HepG2 (cell line): Measurements from ENCODE around the gene ABCB4. TPM values are rescaled to one million over a fixed set of nuclear protein-coding genes. Genes with fewer than 3 reads are reported as not detected.

Experiments used
- CREB1 ChIP-seq, 2 experiments: fragments of 450-650 bp in 1 of 2; IDR thresholded peaks; 2 replicates each; pipeline ENCODE4 v1.6.1; 2016 to 2017; ENCODE audit warnings: control low read depth in 1 of 2, mild to moderate bottlenecking in 1 of 2, missing compliant biosample characterization in 1 of 2, missing genetic modification characterization in 1 of 2
- EP300 ChIP-seq, 3 experiments: sonication (generic) in 1 of 3; formaldehyde crosslinking in 1 of 3; IDR thresholded peaks; 2 replicates each; pipeline versions ENCODE4 v1.5.1 to v1.6.1; 2011 to 2020; ENCODE audit warnings: low read depth in 2 of 3, low read length in 2 of 3, borderline replicate concordance in 1 of 3, improper control_type of control experiment in 1 of 3, mild to moderate bottlenecking in 1 of 3, missing genetic modification reagents in 1 of 3, moderate library complexity in 1 of 3
- HOXA5 ChIP-seq: sonication (generic); formaldehyde crosslinking; IDR thresholded peaks from 2 replicates; pipeline ENCODE4 v1.4.0; 2020; ENCODE audit warnings: missing genetic modification reagents
- KDM4B ChIP-seq: sonication (generic); formaldehyde crosslinking; IDR thresholded peaks from 2 replicates; pipeline ENCODE4 v1.4.0; 2020; ENCODE audit warnings: missing genetic modification reagents
- MYNN ChIP-seq: sonication (generic); formaldehyde crosslinking; IDR thresholded peaks from 2 replicates; pipeline ENCODE4 v1.4.0; 2020; ENCODE audit warnings: mild to moderate bottlenecking, low read depth, missing genetic modification reagents
- PHF8 ChIP-seq: sonication (generic); formaldehyde crosslinking; IDR thresholded peaks from 2 replicates; pipeline ENCODE4 v1.5.0; 2020; ENCODE audit warnings: missing genetic modification reagents
- PITX1 ChIP-seq: sonication (generic); formaldehyde crosslinking; IDR thresholded peaks from 2 replicates; pipeline ENCODE4 v1.5.1; 2020; ENCODE audit warnings: mild to moderate bottlenecking, missing genetic modification reagents
- RCOR2 ChIP-seq: IDR thresholded peaks from 2 replicates; pipeline ENCODE4 v1.6.1; 2016; ENCODE audit warnings: missing biosample characterization, missing genetic modification reagents
- ZNF143 ChIP-seq: sonication (generic); formaldehyde crosslinking; IDR thresholded peaks from 2 replicates; pipeline ENCODE4 v1.4.0; 2020; ENCODE audit warnings: missing genetic modification reagents
- ZNF790 ChIP-seq: sonication (generic); formaldehyde crosslinking; IDR thresholded peaks from 2 replicates; pipeline ENCODE4 v1.8.0; 2022; ENCODE audit warnings: missing genetic modification reagents, mild to moderate bottlenecking, borderline replicate concordance
- polyA plus RNA-seq, 8 experiments: library from polyadenylated mRNA; depleted of rRNA in 3 of 8; stranded (reverse) in 7 of 8; unstranded in 1 of 8; fragments of >200 nt; fragmentation: Illumina TruSeq in 4 of 8; extraction: Trizol in 4 of 8; gene quantifications; 2 replicates each; pipeline versions ENCODE4 v1.2.1 to v1.2.3, GENCODE V29; 2011 to 2016; ENCODE audit warnings: low read depth in 4 of 8, missing spikeins in 1 of 8, mixed read lengths in 1 of 8; ENCODE audit not compliant: insufficient read depth in 1 of 8
- total RNA-seq, 5 experiments: library from RNA; depleted of rRNA; stranded (reverse); fragments of >200 nt; fragmentation: Illumina TruSeq; extraction: Trizol; gene quantifications; 2 replicates each; pipeline ENCODE4 v1.2.3, GENCODE V29; 2016; ENCODE audit warnings: low read depth in 1 of 5
- TF ChIP-seq, protein P1 (sequence below): sonication (generic); formaldehyde crosslinking; IDR thresholded peaks from 2 replicates; pipeline ENCODE4 v1.4.0; 2020; ENCODE audit warnings: mild to moderate bottlenecking, missing genetic modification reagents, borderline replicate concordance
- TF ChIP-seq, protein P2 (sequence below): sonication (generic); formaldehyde crosslinking; IDR thresholded peaks from 2 replicates; pipeline ENCODE4 v1.5.0; 2020; ENCODE audit warnings: mild to moderate bottlenecking, low read depth, missing genetic modification reagents, borderline replicate concordance
- TF ChIP-seq, protein P3 (sequence below): sonication (generic); formaldehyde crosslinking; IDR thresholded peaks from 2 replicates; pipeline ENCODE4 v1.8.1; 2023; ENCODE audit warnings: missing genetic modification reagents, mild to moderate bottlenecking, borderline replicate concordance
- TF ChIP-seq, protein P4 (sequence below): sonication (generic); formaldehyde crosslinking; IDR thresholded peaks from 2 replicates; pipeline ENCODE4 v1.5.0; 2020; ENCODE audit warnings: mild to moderate bottlenecking, missing genetic modification reagents
- TF ChIP-seq, protein P5 (sequence below): sonication (generic); formaldehyde crosslinking; IDR thresholded peaks from 2 replicates; pipeline ENCODE4 v1.5.0; 2020; ENCODE audit warnings: missing genetic modification reagents
- TF ChIP-seq, protein P6 (sequence below): IDR thresholded peaks from 2 replicates; pipeline ENCODE4 v1.6.1; 2016; ENCODE audit warnings: missing compliant biosample characterization, missing genetic modification reagents, borderline replicate concordance
- TF ChIP-seq, protein P7 (sequence below): sonication (generic); formaldehyde crosslinking; IDR thresholded peaks from 2 replicates; pipeline ENCODE4 v1.5.0; 2020; ENCODE audit warnings: mild to moderate bottlenecking, missing genetic modification reagents

ABCB4 gene
- total and polyA plus RNA-seq, 2 of the 13 experiments (the other 11 are each of a cell fraction or from before 2014, with no cell fraction given) = 18.0 to 32.4 TPM

DNA sequence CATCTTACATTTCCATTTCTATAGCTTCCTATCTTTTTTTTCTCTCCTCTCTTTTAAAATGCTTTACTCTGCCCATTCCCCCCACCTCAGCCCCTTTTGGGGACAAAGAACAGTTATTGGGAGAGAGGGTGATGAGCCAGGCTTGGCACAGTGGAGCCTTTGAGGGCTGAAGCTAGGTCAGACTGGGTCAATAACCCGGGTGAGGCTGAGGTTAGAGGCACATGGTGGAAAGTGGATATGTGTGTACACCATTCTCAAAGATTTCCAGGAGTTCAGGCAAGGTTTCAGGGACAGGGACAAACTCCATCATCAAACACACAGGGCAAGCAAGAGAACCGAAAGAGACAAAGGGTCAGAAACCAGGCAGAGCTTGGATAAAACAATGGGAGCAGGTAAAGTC is 11.5 kb downstream of the ABCB4 start (continued):
- TF ChIP-seq, protein P1, sequence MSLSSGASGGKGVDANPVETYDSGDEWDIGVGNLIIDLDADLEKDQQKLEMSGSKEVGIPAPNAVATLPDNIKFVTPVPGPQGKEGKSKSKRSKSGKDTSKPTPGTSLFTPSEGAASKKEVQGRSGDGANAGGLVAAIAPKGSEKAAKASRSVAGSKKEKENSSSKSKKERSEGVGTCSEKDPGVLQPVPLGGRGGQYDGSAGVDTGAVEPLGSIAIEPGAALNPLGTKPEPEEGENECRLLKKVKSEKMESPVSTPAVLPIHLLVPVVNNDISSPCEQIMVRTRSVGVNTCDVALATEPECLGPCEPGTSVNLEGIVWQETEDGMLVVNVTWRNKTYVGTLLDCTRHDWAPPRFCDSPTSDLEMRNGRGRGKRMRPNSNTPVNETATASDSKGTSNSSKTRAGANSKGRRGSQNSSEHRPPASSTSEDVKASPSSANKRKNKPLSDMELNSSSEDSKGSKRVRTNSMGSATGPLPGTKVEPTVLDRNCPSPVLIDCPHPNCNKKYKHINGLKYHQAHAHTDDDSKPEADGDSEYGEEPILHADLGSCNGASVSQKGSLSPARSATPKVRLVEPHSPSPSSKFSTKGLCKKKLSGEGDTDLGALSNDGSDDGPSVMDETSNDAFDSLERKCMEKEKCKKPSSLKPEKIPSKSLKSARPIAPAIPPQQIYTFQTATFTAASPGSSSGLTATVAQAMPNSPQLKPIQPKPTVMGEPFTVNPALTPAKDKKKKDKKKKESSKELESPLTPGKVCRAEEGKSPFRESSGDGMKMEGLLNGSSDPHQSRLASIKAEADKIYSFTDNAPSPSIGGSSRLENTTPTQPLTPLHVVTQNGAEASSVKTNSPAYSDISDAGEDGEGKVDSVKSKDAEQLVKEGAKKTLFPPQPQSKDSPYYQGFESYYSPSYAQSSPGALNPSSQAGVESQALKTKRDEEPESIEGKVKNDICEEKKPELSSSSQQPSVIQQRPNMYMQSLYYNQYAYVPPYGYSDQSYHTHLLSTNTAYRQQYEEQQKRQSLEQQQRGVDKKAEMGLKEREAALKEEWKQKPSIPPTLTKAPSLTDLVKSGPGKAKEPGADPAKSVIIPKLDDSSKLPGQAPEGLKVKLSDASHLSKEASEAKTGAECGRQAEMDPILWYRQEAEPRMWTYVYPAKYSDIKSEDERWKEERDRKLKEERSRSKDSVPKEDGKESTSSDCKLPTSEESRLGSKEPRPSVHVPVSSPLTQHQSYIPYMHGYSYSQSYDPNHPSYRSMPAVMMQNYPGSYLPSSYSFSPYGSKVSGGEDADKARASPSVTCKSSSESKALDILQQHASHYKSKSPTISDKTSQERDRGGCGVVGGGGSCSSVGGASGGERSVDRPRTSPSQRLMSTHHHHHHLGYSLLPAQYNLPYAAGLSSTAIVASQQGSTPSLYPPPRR (CRISPR knock-in tag) = peak; percentile 42; the same call in 1 of the 2 replicates
- TF ChIP-seq, protein P2, sequence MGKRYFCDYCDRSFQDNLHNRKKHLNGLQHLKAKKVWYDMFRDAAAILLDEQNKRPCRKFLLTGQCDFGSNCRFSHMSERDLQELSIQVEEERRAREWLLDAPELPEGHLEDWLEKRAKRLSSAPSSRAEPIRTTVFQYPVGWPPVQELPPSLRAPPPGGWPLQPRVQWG (CRISPR knock-in tag) = no peak
- TF ChIP-seq, protein P3, sequence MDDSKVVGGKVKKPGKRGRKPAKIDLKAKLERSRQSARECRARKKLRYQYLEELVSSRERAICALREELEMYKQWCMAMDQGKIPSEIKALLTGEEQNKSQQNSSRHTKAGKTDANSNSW (CRISPR knock-in tag) = no peak
- TF ChIP-seq, protein P4, sequence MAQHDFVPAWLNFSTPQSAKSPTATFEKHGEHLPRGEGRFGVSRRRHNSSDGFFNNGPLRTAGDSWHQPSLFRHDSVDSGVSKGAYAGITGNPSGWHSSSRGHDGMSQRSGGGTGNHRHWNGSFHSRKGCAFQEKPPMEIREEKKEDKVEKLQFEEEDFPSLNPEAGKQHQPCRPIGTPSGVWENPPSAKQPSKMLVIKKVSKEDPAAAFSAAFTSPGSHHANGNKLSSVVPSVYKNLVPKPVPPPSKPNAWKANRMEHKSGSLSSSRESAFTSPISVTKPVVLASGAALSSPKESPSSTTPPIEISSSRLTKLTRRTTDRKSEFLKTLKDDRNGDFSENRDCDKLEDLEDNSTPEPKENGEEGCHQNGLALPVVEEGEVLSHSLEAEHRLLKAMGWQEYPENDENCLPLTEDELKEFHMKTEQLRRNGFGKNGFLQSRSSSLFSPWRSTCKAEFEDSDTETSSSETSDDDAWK = no peak
- TF ChIP-seq, protein P5, sequence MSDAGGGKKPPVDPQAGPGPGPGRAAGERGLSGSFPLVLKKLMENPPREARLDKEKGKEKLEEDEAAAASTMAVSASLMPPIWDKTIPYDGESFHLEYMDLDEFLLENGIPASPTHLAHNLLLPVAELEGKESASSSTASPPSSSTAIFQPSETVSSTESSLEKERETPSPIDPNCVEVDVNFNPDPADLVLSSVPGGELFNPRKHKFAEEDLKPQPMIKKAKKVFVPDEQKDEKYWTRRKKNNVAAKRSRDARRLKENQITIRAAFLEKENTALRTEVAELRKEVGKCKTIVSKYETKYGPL (CRISPR knock-in tag) = no peak
- TF ChIP-seq HOXA5 (CRISPR knock-in tag) (no peak), KDM4B (CRISPR knock-in tag) (no peak), RCOR2 (CRISPR knock-in tag) (peak; percentile 77; the same call in 1 of the 2 replicates), CREB1 (IDR thresholded peaks at IDR 0.05) (no peak), CREB1 (CRISPR knock-in tag; IDR thresholded peaks at IDR 0.05) (peak; percentile 47), EP300 (IDR thresholded peaks at IDR 0.05; ENCODE audit: low read depth in 2 of 2, low read length in 2 of 2) (peak; percentile 76 to 89; a peak in 3 of 4 replicates), EP300 (CRISPR knock-in tag; IDR thresholded peaks at IDR 0.05; ENCODE audit: borderline replicate concordance) (peak; percentile 74), ZNF790 (CRISPR knock-in tag) (no peak), ZNF143 (no peak), MYNN (CRISPR knock-in tag) (no peak), PITX1 (peak; percentile 47; the same call in 1 of the 2 replicates), PHF8 (no peak)
- TF ChIP-seq, protein P6, sequence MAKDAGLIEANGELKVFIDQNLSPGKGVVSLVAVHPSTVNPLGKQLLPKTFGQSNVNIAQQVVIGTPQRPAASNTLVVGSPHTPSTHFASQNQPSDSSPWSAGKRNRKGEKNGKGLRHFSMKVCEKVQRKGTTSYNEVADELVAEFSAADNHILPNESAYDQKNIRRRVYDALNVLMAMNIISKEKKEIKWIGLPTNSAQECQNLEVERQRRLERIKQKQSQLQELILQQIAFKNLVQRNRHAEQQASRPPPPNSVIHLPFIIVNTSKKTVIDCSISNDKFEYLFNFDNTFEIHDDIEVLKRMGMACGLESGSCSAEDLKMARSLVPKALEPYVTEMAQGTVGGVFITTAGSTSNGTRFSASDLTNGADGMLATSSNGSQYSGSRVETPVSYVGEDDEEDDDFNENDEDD (CRISPR knock-in tag) = peak; percentile 88; the same call in 1 of the 2 replicates
- TF ChIP-seq, protein P7, sequence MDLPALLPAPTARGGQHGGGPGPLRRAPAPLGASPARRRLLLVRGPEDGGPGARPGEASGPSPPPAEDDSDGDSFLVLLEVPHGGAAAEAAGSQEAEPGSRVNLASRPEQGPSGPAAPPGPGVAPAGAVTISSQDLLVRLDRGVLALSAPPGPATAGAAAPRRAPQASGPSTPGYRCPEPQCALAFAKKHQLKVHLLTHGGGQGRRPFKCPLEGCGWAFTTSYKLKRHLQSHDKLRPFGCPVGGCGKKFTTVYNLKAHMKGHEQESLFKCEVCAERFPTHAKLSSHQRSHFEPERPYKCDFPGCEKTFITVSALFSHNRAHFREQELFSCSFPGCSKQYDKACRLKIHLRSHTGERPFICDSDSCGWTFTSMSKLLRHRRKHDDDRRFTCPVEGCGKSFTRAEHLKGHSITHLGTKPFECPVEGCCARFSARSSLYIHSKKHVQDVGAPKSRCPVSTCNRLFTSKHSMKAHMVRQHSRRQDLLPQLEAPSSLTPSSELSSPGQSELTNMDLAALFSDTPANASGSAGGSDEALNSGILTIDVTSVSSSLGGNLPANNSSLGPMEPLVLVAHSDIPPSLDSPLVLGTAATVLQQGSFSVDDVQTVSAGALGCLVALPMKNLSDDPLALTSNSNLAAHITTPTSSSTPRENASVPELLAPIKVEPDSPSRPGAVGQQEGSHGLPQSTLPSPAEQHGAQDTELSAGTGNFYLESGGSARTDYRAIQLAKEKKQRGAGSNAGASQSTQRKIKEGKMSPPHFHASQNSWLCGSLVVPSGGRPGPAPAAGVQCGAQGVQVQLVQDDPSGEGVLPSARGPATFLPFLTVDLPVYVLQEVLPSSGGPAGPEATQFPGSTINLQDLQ (CRISPR knock-in tag) = no peak
